ENCODE measurements around the gene ACP4.

Gene ACP4

GRCh38 chr19:50823389-50824042, 33.3 kb downstream of the ACP4 start, which contains the start of gene KLK1:
Gene KLK1 (minus strand): TSS chr19:50823787. CDS start chr19:50823748, 39 bp downstream.
- DNase-seq, result no peak

- no peak for DNase-seq
Measured at GRCh38 chr19:50826492-50827240, 36.5 kb downstream of the ACP4 start.

GRCh38 chr19:50827476-50827875, 37.3 kb downstream of the ACP4 start:
- no peak for DNase-seq

GRCh38 chr19:50829801-50830200, 39.6 kb downstream of the ACP4 start:
- no peak for DNase-seq

- DNase-seq, result no peak
Measured at GRCh38 chr19:50830266-50831025, 40.2 kb downstream of the ACP4 start.

- DNase-seq, result no peak
Measured at GRCh38 chr19:50831026-50831396, 40.8 kb downstream of the ACP4 start.

GRCh38 chr19:50832666-50833065, 42.5 kb downstream of the ACP4 start:
- no peak for DNase-seq

- no peak for DNase-seq
Measured at GRCh38 chr19:50833117-50833801, 43.0 kb downstream of the ACP4 start, which contains the start of gene KLK15. Gene KLK15 (minus strand): TSS chr19:50833574. CDS start chr19:50831492, 2,082 bp downstream.

GRCh38 chr19:50833802-50834167, 43.6 kb downstream of the ACP4 start:
- no peak for DNase-seq

- DNase-seq, result no peak
Measured at GRCh38 chr19:50835103-50835784, 45.0 kb downstream of the ACP4 start.

GRCh38 chr19:50835785-50836542, 45.7 kb downstream of the ACP4 start:
- no peak for DNase-seq

- DNase-seq, result no peak
Measured at GRCh38 chr19:50836543-50837195, 46.5 kb downstream of the ACP4 start.

- no peak for DNase-seq
Measured at GRCh38 chr19:50837300-50837699, 47.1 kb downstream of the ACP4 start.

- DNase-seq, result no peak
Measured at GRCh38 chr19:50838239-50838638, 48.0 kb downstream of the ACP4 start.

- no peak for DNase-seq
Measured at GRCh38 chr19:50839712-50840655, 49.8 kb downstream of the ACP4 start.

- no peak for DNase-seq
Measured at GRCh38 chr19:50842130-50842529, 51.9 kb downstream of the ACP4 start.

GRCh38 chr19:50843205-50843604, 53.0 kb downstream of the ACP4 start:
- DNase-seq, result no peak

GRCh38 chr19:50843701-50844221, 53.5 kb downstream of the ACP4 start:
- no peak for DNase-seq

GRCh38 chr19:50844296-50844935, 54.2 kb downstream of the ACP4 start:
- DNase-seq, result no peak
